ENCODE measurements around the gene P2RY6.

The P2RY6 gene

DNA sequence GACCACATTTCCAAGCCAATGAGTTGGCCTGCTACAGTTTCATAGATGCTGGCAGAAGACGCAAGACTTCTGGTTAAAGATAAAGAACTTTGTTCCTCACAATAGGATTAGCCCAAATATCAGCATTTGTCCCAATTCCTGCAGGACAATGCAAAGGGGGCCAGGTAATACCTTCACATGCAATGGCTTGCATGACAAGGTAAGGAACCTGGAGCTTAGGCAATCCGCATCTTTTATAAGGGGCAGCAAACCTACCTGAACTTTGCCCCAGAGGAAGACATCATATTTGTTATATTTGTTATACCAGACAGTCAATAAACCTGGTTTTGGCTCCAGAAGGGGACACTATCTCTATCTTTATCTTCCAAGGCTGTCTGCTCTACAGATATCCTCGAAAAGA is 5.3 kb downstream of the P2RY6 start:
- no peak for TF ChIP-seq ZFX (IDR thresholded peaks at IDR 0.05; ENCODE audit: borderline replicate concordance)
- TF ChIP-seq, protein P1, sequence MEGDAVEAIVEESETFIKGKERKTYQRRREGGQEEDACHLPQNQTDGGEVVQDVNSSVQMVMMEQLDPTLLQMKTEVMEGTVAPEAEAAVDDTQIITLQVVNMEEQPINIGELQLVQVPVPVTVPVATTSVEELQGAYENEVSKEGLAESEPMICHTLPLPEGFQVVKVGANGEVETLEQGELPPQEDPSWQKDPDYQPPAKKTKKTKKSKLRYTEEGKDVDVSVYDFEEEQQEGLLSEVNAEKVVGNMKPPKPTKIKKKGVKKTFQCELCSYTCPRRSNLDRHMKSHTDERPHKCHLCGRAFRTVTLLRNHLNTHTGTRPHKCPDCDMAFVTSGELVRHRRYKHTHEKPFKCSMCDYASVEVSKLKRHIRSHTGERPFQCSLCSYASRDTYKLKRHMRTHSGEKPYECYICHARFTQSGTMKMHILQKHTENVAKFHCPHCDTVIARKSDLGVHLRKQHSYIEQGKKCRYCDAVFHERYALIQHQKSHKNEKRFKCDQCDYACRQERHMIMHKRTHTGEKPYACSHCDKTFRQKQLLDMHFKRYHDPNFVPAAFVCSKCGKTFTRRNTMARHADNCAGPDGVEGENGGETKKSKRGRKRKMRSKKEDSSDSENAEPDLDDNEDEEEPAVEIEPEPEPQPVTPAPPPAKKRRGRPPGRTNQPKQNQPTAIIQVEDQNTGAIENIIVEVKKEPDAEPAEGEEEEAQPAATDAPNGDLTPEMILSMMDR (IDR thresholded peaks at IDR 0.05) = no peak
- no peak overlapping the region for H3K27ac ChIP-seq

DNA sequence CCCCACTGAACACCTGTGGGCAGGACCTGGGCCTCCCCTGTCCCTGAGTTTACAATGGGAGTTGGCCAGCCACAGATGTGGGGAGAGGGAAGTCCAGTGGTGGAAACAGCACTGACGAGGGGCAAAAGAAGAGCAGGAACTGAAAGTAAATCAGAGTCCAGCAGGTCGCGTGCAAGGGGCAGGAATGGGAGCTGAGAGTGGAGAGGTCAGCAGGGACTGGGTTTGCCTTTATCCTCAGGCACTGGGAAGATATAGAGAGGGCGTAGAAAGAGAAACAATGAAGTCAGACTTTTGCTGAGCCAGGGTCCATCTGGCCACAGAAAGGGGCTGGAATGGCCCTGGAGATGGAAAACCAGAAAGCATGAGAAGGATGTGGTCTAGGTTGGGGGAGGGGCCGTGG is 8.5 kb downstream of the P2RY6 start:
- TF ChIP-seq, protein P1 (IDR thresholded peaks at IDR 0.05) = no peak
- no peak for TF ChIP-seq ZFX (IDR thresholded peaks at IDR 0.05; ENCODE audit: borderline replicate concordance)
- no peak overlapping the region for H3K27ac ChIP-seq

DNA sequence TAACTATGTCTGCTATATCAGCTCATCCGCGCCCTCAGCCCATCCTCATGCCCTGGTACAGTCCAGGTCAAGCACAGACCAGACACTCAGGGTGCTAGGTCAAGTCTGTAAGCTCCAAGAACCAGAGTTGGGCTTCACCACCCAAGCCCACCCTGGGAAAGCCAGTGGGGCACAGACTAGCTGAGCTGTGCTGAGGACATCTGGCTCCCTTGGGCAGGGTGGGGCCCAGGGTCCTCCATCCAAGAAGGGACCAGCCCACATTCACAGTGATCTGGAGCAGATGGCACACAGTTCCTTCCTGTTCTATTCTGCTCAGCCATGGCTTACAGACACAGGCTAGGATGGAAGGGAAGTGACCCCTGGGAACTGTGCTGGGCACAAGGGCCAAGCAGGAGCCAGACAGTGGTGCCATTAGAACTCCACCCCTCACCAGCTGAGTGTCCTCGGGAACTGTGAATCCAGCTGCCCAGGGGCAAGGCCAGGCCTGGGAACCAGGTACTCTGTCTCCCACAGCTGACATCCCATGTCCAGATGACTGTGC is 9.1 kb downstream of the P2RY6 start:
- H3K27ac ChIP-seq = no peak overlapping the region
- TF ChIP-seq, protein P1 (IDR thresholded peaks at IDR 0.05) = no peak
- no peak for TF ChIP-seq ZFX (IDR thresholded peaks at IDR 0.05; ENCODE audit: borderline replicate concordance)

DNA sequence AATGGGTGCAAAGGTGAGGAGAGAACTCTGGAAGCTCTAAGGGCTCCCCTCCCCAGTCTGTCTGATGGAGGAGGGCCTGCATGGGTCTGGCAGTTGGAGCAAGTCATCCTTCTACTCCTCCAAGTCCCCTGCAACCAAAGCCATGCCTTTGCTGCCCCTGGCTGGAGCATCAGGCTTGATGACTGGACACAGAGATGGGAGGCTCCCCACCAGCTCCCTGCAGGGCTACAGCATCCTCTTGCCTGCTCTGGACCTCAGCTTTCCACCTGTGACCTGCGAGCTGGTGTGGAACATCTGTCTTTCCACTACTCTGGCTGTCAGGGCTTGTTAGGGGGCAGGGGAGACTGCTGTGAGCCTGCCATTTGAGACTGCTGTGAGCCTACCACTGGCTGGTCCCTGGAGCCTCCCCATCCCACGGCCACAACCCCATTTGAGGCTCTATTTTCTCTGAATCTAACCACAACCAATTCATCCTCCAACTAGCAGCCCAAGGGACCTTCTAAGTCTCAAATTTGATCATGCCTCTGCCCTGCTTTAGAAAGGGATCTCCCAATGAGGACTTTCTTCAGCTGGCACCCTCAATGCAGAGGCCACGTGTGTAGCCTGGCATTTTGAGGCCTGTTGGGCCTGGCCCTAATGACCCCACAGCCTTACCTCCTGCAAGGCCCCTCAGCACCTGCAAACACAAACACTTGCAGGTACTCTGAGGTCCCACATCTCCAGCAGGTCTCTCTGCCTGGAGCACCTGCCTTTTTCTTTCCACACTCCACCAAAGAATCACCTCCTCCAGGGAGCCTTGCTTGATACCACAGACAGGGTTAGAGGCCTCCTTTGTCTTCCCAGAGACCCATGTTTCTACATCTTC is 9.9 kb downstream of the P2RY6 start:
- TF ChIP-seq, protein P1 (IDR thresholded peaks at IDR 0.05) = no peak
- no peak for TF ChIP-seq ZFX (IDR thresholded peaks at IDR 0.05; ENCODE audit: borderline replicate concordance)

DNA sequence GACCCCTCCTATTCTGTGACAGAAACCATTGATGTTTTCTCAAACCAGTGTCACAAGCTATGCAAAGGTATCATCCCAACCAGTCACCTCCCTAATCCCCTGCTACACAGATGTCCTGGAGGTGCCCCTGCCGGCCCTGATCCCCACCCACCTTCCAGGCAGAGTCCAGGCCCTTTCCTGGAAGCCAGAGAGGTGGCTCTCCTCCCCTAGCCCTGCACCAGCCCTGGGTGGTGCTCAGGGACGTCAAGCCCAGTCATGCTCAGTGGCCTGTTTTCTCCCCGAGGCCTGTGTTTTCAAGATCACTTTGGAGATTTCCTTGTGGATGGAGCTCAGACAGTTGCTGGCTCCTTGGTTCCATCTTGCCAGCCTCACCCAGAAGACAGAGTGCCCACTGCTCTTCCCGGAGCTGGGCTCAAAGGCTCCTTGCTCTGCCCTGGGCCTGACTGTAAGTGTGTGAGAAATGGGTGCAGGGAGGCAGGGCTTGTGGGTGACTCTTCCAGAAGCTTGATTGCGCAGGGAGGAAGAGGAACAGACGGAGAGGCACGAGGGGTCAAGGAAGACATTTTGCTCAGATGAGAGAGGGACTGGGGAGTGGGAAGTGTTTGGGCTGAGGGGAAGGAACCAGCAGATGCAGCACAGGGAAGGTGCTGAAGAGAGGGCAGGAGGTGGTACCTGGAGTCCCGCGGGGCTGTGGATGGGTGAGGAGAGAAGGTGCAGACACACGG is 11.3 kb downstream of the P2RY6 start:
- TF ChIP-seq ZFX (IDR thresholded peaks at IDR 0.05; ENCODE audit: borderline replicate concordance) = no peak
- TF ChIP-seq, protein P1 (IDR thresholded peaks at IDR 0.05) = no peak
- no peak overlapping the region for H3K27ac ChIP-seq

More for the DNA sequence above, 9.9 kb downstream of the P2RY6 start:
- H3K27ac ChIP-seq = no peak overlapping the region

DNA sequence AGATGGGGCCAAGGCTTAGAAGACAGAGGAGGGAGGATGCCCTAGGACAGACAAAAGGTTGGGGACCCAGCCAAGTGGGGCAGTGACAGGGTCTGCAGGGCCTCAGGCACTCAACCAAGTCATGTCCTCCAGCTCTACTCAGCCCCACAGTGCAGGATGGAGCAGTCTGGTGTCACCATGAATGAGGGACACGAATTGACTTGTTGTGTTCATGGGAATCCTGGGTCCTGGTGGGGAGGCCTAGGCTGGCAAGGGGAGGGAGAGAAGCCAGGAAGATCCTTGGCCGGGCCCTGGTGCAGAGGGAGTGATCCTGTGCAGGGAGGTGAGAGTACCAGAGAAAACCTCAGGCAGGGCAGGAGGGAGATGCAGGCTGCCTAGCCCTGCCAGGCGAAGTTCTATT is 12.0 kb downstream of the P2RY6 start:
- no peak overlapping the region for H3K27ac ChIP-seq
- TF ChIP-seq, protein P1 (IDR thresholded peaks at IDR 0.05) = no peak
- TF ChIP-seq ZFX (IDR thresholded peaks at IDR 0.05; ENCODE audit: borderline replicate concordance) = no peak
